CD8-positive, alpha-beta memory T cell (primary cell): ENCODE results near the gene SLC1A5. TPM values are rescaled to one million over a fixed set of nuclear protein-coding genes. Genes with fewer than 3 reads are reported as not detected.

Source experiments
- CTCF ChIA-PET: fragments of 350-600 bp; sonication (Branson Sonifier 250); formaldehyde crosslinking; loops from one replicate; lab custom pipeline; 2021; ENCODE audit warnings: antibody characterized with exemption; lab: Charles Lee
- POLR2A ChIA-PET: fragments of 350-600 bp; sonication (Branson Sonifier 250); formaldehyde crosslinking; loops from one replicate; lab custom pipeline; 2021; ENCODE audit warnings: antibody characterized with exemption; lab: Charles Lee
- DNase-seq, 5 donors: peaks; one replicate each; pipeline versions ENCODE4 v3.0.0 to v3.0.0-alpha.2; 2020 to 2022; ENCODE audit warnings: mixed read lengths in 1 of 5
- H3K27ac ChIP-seq: one replicate; pipeline ENCODE4 v1.7.0; 2013; ENCODE audit warnings: low read depth, mild to moderate bottlenecking, low read length, moderate library complexity
- H3K27me3 ChIP-seq: 2 replicates; pipeline ENCODE4 v1.7.0; 2013; ENCODE audit warnings: low read length, mild to moderate bottlenecking; ENCODE audit not compliant: insufficient read depth, poor library complexity, severe bottlenecking
- H3K36me3 ChIP-seq: 2 replicates; pipeline ENCODE4 v1.7.0; 2013; ENCODE audit warnings: mild to moderate bottlenecking, low read length, moderate library complexity; ENCODE audit not compliant: insufficient read depth
- H3K4me1 ChIP-seq: 2 replicates; pipeline ENCODE4 v1.7.0; 2013; ENCODE audit warnings: mild to moderate bottlenecking, low read length, moderate library complexity; ENCODE audit not compliant: insufficient read depth
- H3K4me3 ChIP-seq: 2 replicates; pipeline ENCODE4 v1.7.0; 2013; ENCODE audit warnings: mild to moderate bottlenecking, low read length
- H3K9me3 ChIP-seq: 2 replicates; pipeline ENCODE4 v1.7.0; 2013; ENCODE audit warnings: mild to moderate bottlenecking, low read length
- H3K27ac Mint-ChIP-seq, 8 donors: one replicate each; pipeline ENCODE4 v1.8.0; 2020 to 2021; ENCODE audit warnings: mixed read lengths in 8 of 8, mild to moderate bottlenecking in 6 of 8, inconsistent platforms in 3 of 8, moderate library complexity in 3 of 8
- H3K27me3 Mint-ChIP-seq, 2 donors: one replicate each; pipeline ENCODE4 v1.8.0; 2020 to 2021; ENCODE audit warnings: mixed read lengths in 2 of 2, mild to moderate bottlenecking in 1 of 2, moderate library complexity in 1 of 2
- H3K36me3 Mint-ChIP-seq, 3 donors: one replicate each; pipeline ENCODE4 v1.8.0; 2020 to 2021; ENCODE audit warnings: mixed read lengths in 3 of 3, inconsistent platforms in 1 of 3, mild to moderate bottlenecking in 1 of 3
- H3K4me1 Mint-ChIP-seq, 3 donors: one replicate each; pipeline ENCODE4 v1.8.0; 2020 to 2021; ENCODE audit warnings: mixed read lengths in 3 of 3, inconsistent platforms in 1 of 3, mild to moderate bottlenecking in 1 of 3
- H3K4me3 Mint-ChIP-seq, 7 donors: one replicate each; pipeline ENCODE4 v1.8.0; 2020 to 2021; ENCODE audit warnings: mixed read lengths in 7 of 7, mild to moderate bottlenecking in 6 of 7, moderate library complexity in 4 of 7, inconsistent platforms in 2 of 7
- H3K9me3 Mint-ChIP-seq, 5 donors: one replicate each; pipeline ENCODE4 v1.8.0; 2020 to 2022; ENCODE audit warnings: mixed read lengths in 5 of 5, mild to moderate bottlenecking in 3 of 5, moderate library complexity in 2 of 5, inconsistent platforms in 1 of 5
- polyA plus RNA-seq: library from polyadenylated mRNA; unstranded; fragments of 300-500 nt; fragmentation: Illumina TruSeq; gene quantifications from one replicate; pipeline ENCODE4 v1.2.3, GENCODE V29; 2021
- total RNA-seq, 2 experiments: library from RNA; stranded (reverse); gene quantifications; one replicate each; pipeline ENCODE4 v1.2.3, GENCODE V29; 2021

Gene SLC1A5
- total and polyA plus RNA-seq, 3 experiments from 2014 or later = 19.1 to 380 (median 377) TPM

- H3K27me3 Mint-ChIP-seq = no peaks in the 10 kb centered on the region
- H3K36me3 Mint-ChIP-seq = peaks cover 0 to 86% (median 4%) of the 10 kb centered on the region in 3 donors
- H3K4me1 Mint-ChIP-seq = peaks cover 5 to 14% (median 6%) of the 10 kb centered on the region in 3 donors
- Histone ChIP-seq H3K27ac (no peak overlapping the region), H3K4me1 (peaks cover under 1% of the 10 kb centered on the region), H3K9me3 (no peaks in the 10 kb centered on the region), H3K4me3 (no peak overlapping the region), H3K36me3 (peaks cover 48% of the 10 kb centered on the region), H3K27me3 (no peaks in the 10 kb centered on the region)
- H3K4me3 Mint-ChIP-seq = no peak overlapping the region
- POLR2A ChIA-PET = no interaction called here
- CTCF ChIA-PET = interaction anchor here (3.5 kb wide), 1 partner anchor 30 kb away, joined by 16 read pairs; no protein-coding TSS in a partner anchor
- no peak overlapping the region for H3K27ac Mint-ChIP-seq
- no peaks in the 10 kb centered on the region for H3K9me3 Mint-ChIP-seq
- no peak for DNase-seq
Measured at GRCh38 chr19:46733690-46734292, 54.6 kb downstream of the SLC1A5 start.

- Mint-ChIP-seq H3K9me3 (no peaks in the 10 kb centered on the region), H3K4me1 (peaks cover 9 to 17% (median 10%) of the 10 kb centered on the region in 3 donors), H3K36me3 (peaks cover 0 to 85% (median 4%) of the 10 kb centered on the region in 3 donors), H3K4me3 (no peak overlapping the region), H3K27me3 (no peaks in the 10 kb centered on the region), H3K27ac (no peak overlapping the region)
- POLR2A ChIA-PET = interaction anchor here (0.5 kb wide), 1 partner anchor 654 kb away, joined by 3 read pairs; no protein-coding TSS in a partner anchor
- DNase-seq = no peak
- no peaks in the 10 kb centered on the region for H3K27me3 ChIP-seq
- CTCF ChIA-PET = interaction anchor here (3.5 kb wide), 1 partner anchor 29 kb away, joined by 16 read pairs; no protein-coding TSS in a partner anchor
- no peak overlapping the region for H3K4me3 ChIP-seq
- H3K9me3 ChIP-seq = no peaks in the 10 kb centered on the region
- H3K36me3 ChIP-seq = peaks cover 48% of the 10 kb centered on the region
- H3K4me1 ChIP-seq = peaks cover 6% of the 10 kb centered on the region
- no peak overlapping the region for H3K27ac ChIP-seq
Measured at GRCh38 chr19:46732966-46733689, 55.3 kb downstream of the SLC1A5 start.

GRCh38 chr19:46732172-46732938 is 56.0 kb downstream of the SLC1A5 start:
- Histone ChIP-seq H3K4me3 (no peak overlapping the region), H3K27me3 (no peaks in the 10 kb centered on the region), H3K36me3 (peaks cover 56% of the 10 kb centered on the region), H3K4me1 (peaks cover 6% of the 10 kb centered on the region), H3K27ac (no peak overlapping the region), H3K9me3 (no peaks in the 10 kb centered on the region)
- H3K4me3 Mint-ChIP-seq = no peak overlapping the region
- POLR2A ChIA-PET = no interaction called here
- H3K27me3 Mint-ChIP-seq = no peaks in the 10 kb centered on the region
- CTCF ChIA-PET = interaction anchor here (3.5 to 6.3 kb wide), 2 partner anchors 28 kb away, joined by 16 to 124 read pairs; no protein-coding TSS in a partner anchor
- H3K9me3 Mint-ChIP-seq = no peaks in the 10 kb centered on the region
- DNase-seq = no peak
- H3K36me3 Mint-ChIP-seq = peaks cover 0 to 79% (median 2%) of the 10 kb centered on the region in 3 donors
- peak overlapping the region in 1 of 8 donors; percentile 17 for H3K27ac Mint-ChIP-seq
- H3K4me1 Mint-ChIP-seq = peaks cover 9 to 17% (median 10%) of the 10 kb centered on the region in 3 donors

GRCh38 chr19:46731584-46731983 is 56.8 kb downstream of the SLC1A5 start:
- Histone ChIP-seq H3K27me3 (no peaks in the 10 kb centered on the region), H3K36me3 (peaks cover 58% of the 10 kb centered on the region), H3K4me3 (no peak overlapping the region), H3K9me3 (no peaks in the 10 kb centered on the region), H3K27ac (peak overlapping the region; percentile 24), H3K4me1 (peaks cover 6% of the 10 kb centered on the region)
- H3K27ac Mint-ChIP-seq = no peak overlapping the region
- peaks cover 9 to 17% (median 10%) of the 10 kb centered on the region in 3 donors for H3K4me1 Mint-ChIP-seq
- H3K36me3 Mint-ChIP-seq = peaks cover 0 to 79% (median 2%) of the 10 kb centered on the region in 3 donors
- ChIA-PET POLR2A (no interaction called here), CTCF (interaction anchor here (6.3 kb wide), 1 partner anchor 27 kb away, joined by 124 read pairs; no protein-coding TSS in a partner anchor)
- DNase-seq = no peak
- no peak overlapping the region for H3K4me3 Mint-ChIP-seq
- H3K9me3 Mint-ChIP-seq = no peaks in the 10 kb centered on the region
- H3K27me3 Mint-ChIP-seq = no peaks in the 10 kb centered on the region

- H3K9me3 ChIP-seq = no peaks in the 10 kb centered on the region
- no peak overlapping the region for H3K4me3 ChIP-seq
- Mint-ChIP-seq H3K9me3 (no peaks in the 10 kb centered on the region), H3K27ac (no peak overlapping the region), H3K27me3 (no peaks in the 10 kb centered on the region), H3K4me3 (no peak overlapping the region), H3K36me3 (peaks cover 0 to 82% (median 5%) of the 10 kb centered on the region in 3 donors), H3K4me1 (peaks cover 10 to 17% (median 12%) of the 10 kb centered on the region in 3 donors)
- ChIA-PET POLR2A (interaction anchor here (0.6 to 1.1 kb wide), 2 partner anchors 17 to 88 kb away, joined by 3 read pairs; no protein-coding TSS in a partner anchor), CTCF (interaction anchor here (2.6 to 6.3 kb wide), 2 partner anchors 23 to 26 kb away, joined by 10 to 124 read pairs; no protein-coding TSS in a partner anchor)
- DNase-seq = no peak
- H3K27ac ChIP-seq = peak overlapping the region; percentile 33
- peaks cover 6% of the 10 kb centered on the region for H3K4me1 ChIP-seq
- no peaks in the 10 kb centered on the region for H3K27me3 ChIP-seq
- H3K36me3 ChIP-seq = peaks cover 62% of the 10 kb centered on the region
Measured at GRCh38 chr19:46731007-46731501, 57.3 kb downstream of the SLC1A5 start.

- DNase-seq = no peak
- Mint-ChIP-seq H3K27ac (peak overlapping the region in 1 of 8 donors; percentile 42), H3K27me3 (no peaks in the 10 kb centered on the region), H3K4me3 (no peak overlapping the region), H3K4me1 (peaks cover 10 to 17% (median 12%) of the 10 kb centered on the region in 3 donors), H3K9me3 (no peaks in the 10 kb centered on the region), H3K36me3 (peaks cover 0 to 85% (median 6%) of the 10 kb centered on the region in 3 donors)
- ChIA-PET CTCF (interaction anchor here (0.6 to 6.3 kb wide), 3 partner anchors 23 to 110 kb away, joined by 3 to 124 read pairs (median 10); no protein-coding TSS in a partner anchor), POLR2A (interaction anchor here (0.6 to 1.1 kb wide), 2 partner anchors 17 to 88 kb away, joined by 3 read pairs; no protein-coding TSS in a partner anchor)
- Histone ChIP-seq H3K27me3 (no peaks in the 10 kb centered on the region), H3K27ac (peak overlapping the region; percentile 33), H3K9me3 (no peaks in the 10 kb centered on the region), H3K4me1 (peaks cover 6% of the 10 kb centered on the region), H3K36me3 (peaks cover 64% of the 10 kb centered on the region), H3K4me3 (no peak overlapping the region)
Measured at GRCh38 chr19:46730595-46730994, 57.8 kb downstream of the SLC1A5 start.

- DNase-seq = no peak
- Histone ChIP-seq H3K36me3 (peaks cover 64% of the 10 kb centered on the region), H3K27me3 (no peaks in the 10 kb centered on the region), H3K27ac (peak overlapping the region; percentile 33), H3K4me1 (peaks cover 6% of the 10 kb centered on the region), H3K9me3 (no peaks in the 10 kb centered on the region), H3K4me3 (no peak overlapping the region)
- Mint-ChIP-seq H3K9me3 (no peaks in the 10 kb centered on the region), H3K27me3 (no peaks in the 10 kb centered on the region), H3K4me1 (peaks cover 10 to 17% (median 12%) of the 10 kb centered on the region in 3 donors), H3K4me3 (peak overlapping the region in 1 of 7 donors; percentile 16), H3K36me3 (peaks cover 0 to 85% (median 6%) of the 10 kb centered on the region in 3 donors), H3K27ac (no peak overlapping the region)
- POLR2A ChIA-PET = interaction anchor here (0.5 to 1.1 kb wide), 2 partner anchors 16 to 20 kb away, joined by 3 read pairs; no protein-coding TSS in a partner anchor
- CTCF ChIA-PET = interaction anchor here (0.6 to 6.3 kb wide), 4 partner anchors 11 to 111 kb away, joined by 3 to 124 read pairs (median 14); no protein-coding TSS in a partner anchor
Measured at GRCh38 chr19:46730187-46730586, 58.2 kb downstream of the SLC1A5 start.
